Diencephalon (tissue), 1 donor: Measurements from ENCODE around the gene SPANXN3. TPM values are rescaled to one million over a fixed set of nuclear protein-coding genes. Genes with fewer than 3 reads are reported as not detected.

Source experiments
- total RNA-seq: library from RNA; depleted of rRNA; stranded (reverse); fragments of >200 nt; gene quantifications from one replicate; pipeline ENCODE4 v1.2.3, GENCODE V29; 2014

Gene SPANXN3
- not detected for total RNA-seq

DNA sequence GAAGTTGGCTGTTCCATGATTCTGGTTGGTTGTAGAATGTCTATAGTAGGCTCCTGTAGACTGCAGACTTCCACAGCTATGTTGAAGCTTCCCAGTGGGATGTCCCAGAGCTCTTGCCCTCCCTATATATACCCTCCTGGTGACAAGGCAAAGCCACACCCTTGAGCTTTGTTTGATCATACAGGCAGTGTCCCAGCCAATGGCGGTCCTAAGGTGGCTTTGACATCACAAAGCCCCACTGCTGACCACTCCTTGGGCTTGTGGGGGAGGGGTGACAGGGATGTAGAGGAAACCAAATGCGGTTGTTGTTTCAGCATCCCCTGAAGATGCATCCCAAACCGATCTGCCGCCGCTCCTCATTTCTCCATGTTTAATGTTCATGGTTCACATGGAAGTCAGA lies at the start of gene SPANXN3:
SPANXN3 (minus strand) TSS at position 101 of the 400 bp plus-strand sequence; CDS start at position 17, 84 bp downstream.

Other genes starting within 250 kb of the SPANXN3 start
- 59.3 TPM for gene SLITRK4, start 118.6 kb upstream of the SPANXN3 start, total RNA-seq
- gene SPANXN2, start 203.3 kb upstream of the SPANXN3 start, total RNA-seq: not detected